ENCODE results near the gene UCN2.

GRCh38 chr3:48592519-48593087 is 29.0 kb upstream of the UCN2 start:
- TF ChIP-seq USF1 (CRISPR knock-in tag; IDR thresholded peaks at IDR 0.05) (no peak), NR2C2 (CRISPR knock-in tag; IDR thresholded peaks at IDR 0.05) (no peak), CTCF (IDR thresholded peaks at IDR 0.05) (no peak), ZNF281 (CRISPR knock-in tag; IDR thresholded peaks at IDR 0.05) (no peak), RELA (CRISPR knock-in tag; IDR thresholded peaks at IDR 0.05; ENCODE audit: borderline replicate concordance) (no peak)
